CD4-positive, alpha-beta T cell treated with Interleukin-15 for 4 hours (primary cell): ENCODE measurements around the gene OGDHL.

Experiments
- DNase-seq: peaks from one replicate; pipeline ENCODE4 v3.0.0-alpha.2; 2020; ENCODE audit warnings: low spot score

OGDHL gene

DNA sequence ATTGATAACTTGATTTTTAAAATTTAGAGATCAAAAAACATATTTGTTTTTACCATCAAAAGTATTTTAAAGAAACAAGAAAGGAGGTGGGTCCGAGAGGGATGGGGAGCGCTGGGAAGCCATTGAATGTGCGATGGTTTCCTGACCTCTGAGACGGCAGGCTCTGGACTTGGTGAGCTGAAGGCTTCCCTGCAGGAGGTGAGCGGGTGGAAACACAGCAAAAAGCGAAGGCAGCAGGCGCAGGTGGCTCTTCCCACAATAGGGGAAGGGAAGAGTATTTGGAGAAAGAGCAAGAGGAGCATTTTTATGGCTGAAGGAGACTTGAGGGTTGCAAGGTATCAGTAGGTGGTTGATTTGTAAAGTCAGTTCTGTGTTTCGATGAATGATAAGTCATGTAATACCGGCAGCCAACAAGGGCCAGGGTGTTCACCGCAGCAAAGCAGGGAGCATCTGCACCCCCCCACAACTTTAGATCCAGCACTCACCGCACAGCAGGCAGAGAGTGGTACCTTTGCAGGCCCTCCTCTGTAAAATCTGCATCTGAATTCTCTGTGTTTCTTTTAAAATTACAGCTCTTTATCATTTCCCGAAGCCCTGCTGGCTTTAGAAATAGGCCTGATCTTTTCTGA, 72.1 kb downstream of the OGDHL start:
- no peak for DNase-seq

DNA sequence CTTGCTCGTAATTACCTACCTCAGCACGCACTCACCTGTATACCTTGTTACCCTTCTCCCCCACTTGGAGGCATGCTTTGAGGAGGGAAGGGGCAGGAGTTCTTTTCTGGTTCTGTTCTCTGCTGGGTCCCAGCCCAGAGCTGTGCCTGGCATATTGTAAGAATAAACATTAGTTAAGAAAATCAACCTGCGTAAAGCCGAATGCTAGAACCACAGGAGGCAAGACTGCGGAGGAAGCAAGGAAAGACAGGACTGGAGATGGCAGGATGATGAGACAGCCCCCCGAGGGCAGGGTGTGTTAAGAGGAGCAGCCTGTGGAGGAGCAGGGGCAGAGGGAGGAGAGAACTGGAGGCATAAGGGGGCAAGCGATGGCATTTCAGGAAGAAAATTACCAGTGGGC, 73.2 kb downstream of the OGDHL start:
- DNase-seq, result no peak

DNA sequence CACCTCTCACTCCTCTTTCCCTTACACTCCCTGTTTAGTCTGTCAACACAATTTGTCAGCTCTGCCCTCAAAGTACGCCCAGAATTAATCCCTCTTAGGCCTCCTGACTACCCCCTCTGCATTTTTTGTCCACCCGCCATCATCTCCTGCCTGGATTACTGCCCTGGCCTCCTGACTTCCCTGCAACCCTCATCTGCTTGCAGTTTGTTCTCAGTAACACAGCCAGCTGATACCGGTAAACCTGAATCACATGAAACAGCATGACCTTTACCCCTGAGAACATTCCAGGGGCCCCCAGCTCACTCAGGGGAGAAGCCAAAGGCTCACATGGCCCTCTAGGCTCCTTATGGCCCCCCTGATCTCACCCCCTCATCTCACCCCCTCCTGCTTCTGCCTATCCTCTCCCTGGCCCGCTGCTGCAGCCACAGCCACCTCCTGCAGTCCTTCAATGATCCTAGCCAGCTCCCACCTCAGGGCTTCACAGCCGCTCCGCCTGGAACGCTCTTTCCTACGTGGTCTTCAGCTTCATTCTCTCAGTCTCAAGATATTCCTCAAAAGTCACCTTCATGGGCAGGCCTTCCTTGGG, 73.8 kb downstream of the OGDHL start:
- no peak for DNase-seq

DNA sequence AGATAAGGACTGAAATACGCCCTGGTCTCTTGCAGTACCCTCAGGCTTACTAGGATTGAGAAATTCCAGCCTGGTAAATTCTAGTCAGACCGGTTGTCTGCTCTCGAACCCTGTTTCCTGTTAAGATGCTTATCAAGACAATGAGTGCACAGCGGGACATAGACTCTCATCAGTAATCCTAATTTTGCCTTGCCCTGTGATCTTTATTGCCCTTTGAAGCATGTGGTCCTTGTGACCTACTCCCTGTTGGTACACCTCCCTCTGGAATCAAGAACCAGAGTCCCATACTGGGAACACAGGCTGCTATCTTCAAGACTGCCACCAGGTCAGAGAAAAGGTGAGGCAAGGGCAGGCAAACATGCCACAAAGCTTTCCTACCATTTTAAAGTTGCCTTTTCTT, 75.5 kb downstream of the OGDHL start:
- no peak for DNase-seq
